Psoas muscle (tissue), 8 donors: ENCODE measurements around the gene GSTO2. TPM values are rescaled to one million over a fixed set of nuclear protein-coding genes. Genes with fewer than 3 reads are reported as not detected.

ENCODE experiments used
- ATAC-seq, 4 donors: fragments of 200-7000 bp; cut with Tn5 transposase; one replicate each; pipeline ENCODE4 v1.9.1; 2020; ENCODE audit warnings: moderate library complexity in 3 of 4, mild to moderate bottlenecking in 2 of 4
- DNase-seq, 2 donors: peaks; one replicate each; pipeline ENCODE4 v3.0.0-alpha.2; 2020
- H3K27ac ChIP-seq: fragments of 200-600 bp; one replicate; pipeline ENCODE4 v1.8.0; 2022
- H3K27me3 ChIP-seq, 3 donors: fragments of 200-600 bp in 1 of 3; one replicate each; pipeline versions ENCODE4 v1.6.1 to v1.8.0; 2013 to 2022; ENCODE audit warnings: low read length in 2 of 3, mild to moderate bottlenecking in 2 of 3, moderate library complexity in 1 of 3; ENCODE audit not compliant: insufficient read depth in 3 of 3
- H3K36me3 ChIP-seq, 2 donors: fragments of 200-600 bp in 1 of 2; one replicate each; pipeline versions ENCODE4 v1.6.1 to v1.8.0; 2013 to 2022; ENCODE audit warnings: low read depth in 1 of 2, mild to moderate bottlenecking in 1 of 2, moderate library complexity in 1 of 2; ENCODE audit not compliant: insufficient read depth in 1 of 2
- H3K4me1 ChIP-seq: fragments of 200-600 bp; one replicate; pipeline ENCODE4 v1.8.0; 2022
- H3K4me3 ChIP-seq: fragments of 200-600 bp; one replicate; pipeline ENCODE4 v1.8.0; 2022; ENCODE audit warnings: mild to moderate bottlenecking
- H3K9me3 ChIP-seq: fragments of 200-600 bp; one replicate; pipeline ENCODE4 v1.8.0; 2022
- CTCF ChIP-seq: fragments of 200-600 bp; IDR thresholded peaks from one replicate; pipeline ENCODE4 v1.8.0; 2022; ENCODE audit warnings: antibody characterized with exemption
- WGBS, 3 donors: extraction: QIAGEN DNeasy Blood & Tissue Kit; methylation state at CpG; one replicate each; pipeline versions ENCODE4 v1.1.6 to v1.1.7; 2013; 5-methylcytosine and 5-hydroxymethylcytosine counted together
- intact Hi-C, 2 donors: fragments of 100-400 bp; cut with DNase I; formaldehyde crosslinking; loops; one replicate each; pipeline versions ENCODE4 v1.11.0 to v1.14.2; 2022
- polyA plus RNA-seq, 3 donors: library from polyadenylated mRNA; stranded (reverse); fragments of 200-250 nt; gene quantifications; one replicate each; pipeline ENCODE4 v1.2.3, GENCODE V29; 2013
- total RNA-seq, 4 donors: library from RNA; stranded (reverse); fragmentation: NEBNext Ultra II Directional in 2 of 4; extraction: Animal tissue kit (Norgen Biotek cat#: 25700) in 2 of 4; gene quantifications; one replicate each; pipeline versions ENCODE4 v1.2.1 to v1.2.4, GENCODE V29; 2021 to 2023
- donor health status: healthy with polysubstance abuse.
- donor health status: DM: no; HTN: no; CAD: no; lungs with moderate emphysema.
- donor health status: Bipolar disorder and iron deficiency.
- donor health status: healthy.
- donor health status: DM: yes; HTN: yes; CAD: no.
- donor health status: DM: no; HTN: no; CAD: no.
- donor health status: DM: no; HTN: no; CAD: no.
- donor health status: DM: yes; HTN: yes; CAD: no.

GSTO2 gene
- total and polyA plus RNA-seq, 7 donors = 0.23 to 4.6 (median 1.4) TPM

GRCh38 chr10:104337521-104337984 lies 68.6 kb downstream of the GSTO2 start:
- no peaks in the 10 kb centered on the region for H3K9me3 ChIP-seq
- 3 to 5% (median 4%) methylated on average over 23 of the region's 23 CpGs for WGBS, 3 donors
- peak; percentile 28 to 49 (median 41) for ATAC-seq
- H3K27me3 ChIP-seq = no peaks in the 10 kb centered on the region
- peak overlapping the region; percentile 97 for H3K27ac ChIP-seq
- H3K36me3 ChIP-seq = peaks cover 0 to 3% of the 10 kb centered on the region in 2 donors
- no peak for DNase-seq
- TF ChIP-seq CTCF = no peak
- peaks cover 51% of the 10 kb centered on the region for H3K4me1 ChIP-seq
- intact Hi-C loops = no loop called here
- H3K4me3 ChIP-seq = peak overlapping the region; percentile 89

GRCh38 chr10:104337985-104338735 lies 69.2 kb downstream of the GSTO2 start, which contains the start of gene ITPRIP:
Gene ITPRIP, minus strand, starts transcription at chr10:104338465. Its CDS starts 22,414 bp downstream, at chr10:104316051.
- DNase-seq (peak; percentile 76 to 84), ATAC-seq (peak; percentile 70 to 80 (median 75))
- Histone ChIP-seq H3K27me3 (no peaks in the 10 kb centered on the region), H3K4me1 (peaks cover 51% of the 10 kb centered on the region), H3K27ac (peak within 1 kb of the TSS; percentile 97), H3K4me3 (peak within 1 kb of the TSS; percentile 89), H3K9me3 (no peaks in the 10 kb centered on the region), H3K36me3 (peaks cover 0 to 3% of the 10 kb centered on the region in 2 donors)
- 0 to 1% (median 0%) methylated on average over 51 to 70 of the region's 70 CpGs for WGBS, 3 donors
- TF ChIP-seq CTCF = no peak
- intact Hi-C loops = loop anchor here in 1 of 2 donors (1.0 kb wide), 1 partner anchor 28 kb away; no protein-coding TSS in a partner anchor

GRCh38 chr10:104339469-104340110 lies 70.6 kb downstream of the GSTO2 start:
- ATAC-seq (peak; percentile 61 to 77 (median 74)), DNase-seq (no peak)
- H3K27ac ChIP-seq = peak overlapping the region; percentile 97
- peak overlapping the region; percentile 89 for H3K4me3 ChIP-seq
- peaks cover 42% of the 10 kb centered on the region for H3K4me1 ChIP-seq
- intact Hi-C loops = no loop called here
- no peaks in the 10 kb centered on the region for H3K9me3 ChIP-seq
- no peak for TF ChIP-seq CTCF
- peaks cover 0 to 3% of the 10 kb centered on the region in 2 donors for H3K36me3 ChIP-seq
- H3K27me3 ChIP-seq = no peaks in the 10 kb centered on the region
- WGBS, 3 donors = 0 to 2% (median 1%) methylated on average over 11 of the region's 11 CpGs

- intact Hi-C loops = no loop called here
- no peaks in the 10 kb centered on the region for H3K27me3 ChIP-seq
- DNase-seq (no peak), ATAC-seq (peak in 1 of 4 donors; percentile 10)
- H3K36me3 ChIP-seq = peaks cover 0 to 1% of the 10 kb centered on the region in 2 donors
- H3K9me3 ChIP-seq = no peaks in the 10 kb centered on the region
- peak overlapping the region; percentile 89 for H3K4me3 ChIP-seq
- peaks cover 37% of the 10 kb centered on the region for H3K4me1 ChIP-seq
- 3 to 10% (median 7%) methylated on average over 4 of the region's 4 CpGs for WGBS, 3 donors
- peak overlapping the region; percentile 97 for H3K27ac ChIP-seq
- TF ChIP-seq CTCF = no peak
These were observed 71.1 kb downstream of the GSTO2 start for GRCh38 chr10:104340111-104340526.
